GM18861 (cell line): Measurements from ENCODE around the gene IL24.

Experiments
- ATAC-seq: cut with Tn5 transposase; IDR thresholded peaks from one replicate; pipeline ENCODE4 v1.9.1; 2021; ENCODE audit not compliant: unreplicated experiment

IL24 gene

GRCh38 chr1:206878456-206878855 is 18.8 kb upstream of the IL24 start:
- ATAC-seq = no peak

- ATAC-seq = no peak
Measured at GRCh38 chr1:206880314-206880713, 16.9 kb upstream of the IL24 start.

DNA sequence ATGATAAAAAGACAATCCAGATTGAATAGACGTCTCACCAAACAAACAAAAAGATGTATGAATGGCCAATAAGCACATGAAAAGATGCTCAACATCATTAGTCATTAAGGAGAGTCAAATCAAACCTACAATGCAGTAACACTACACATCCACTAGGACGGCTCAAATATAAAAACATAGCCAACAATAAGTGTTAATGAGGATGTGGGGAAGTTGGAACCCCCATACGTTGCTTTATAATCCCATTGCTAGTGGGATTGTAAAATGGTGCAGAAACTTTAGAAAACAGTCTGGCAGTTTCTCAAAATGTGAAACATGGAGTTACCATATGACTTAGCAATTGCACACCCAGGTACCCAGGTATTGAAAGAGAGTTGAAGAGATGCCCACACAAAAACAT is 14.7 kb upstream of the IL24 start:
- ATAC-seq = no peak

DNA sequence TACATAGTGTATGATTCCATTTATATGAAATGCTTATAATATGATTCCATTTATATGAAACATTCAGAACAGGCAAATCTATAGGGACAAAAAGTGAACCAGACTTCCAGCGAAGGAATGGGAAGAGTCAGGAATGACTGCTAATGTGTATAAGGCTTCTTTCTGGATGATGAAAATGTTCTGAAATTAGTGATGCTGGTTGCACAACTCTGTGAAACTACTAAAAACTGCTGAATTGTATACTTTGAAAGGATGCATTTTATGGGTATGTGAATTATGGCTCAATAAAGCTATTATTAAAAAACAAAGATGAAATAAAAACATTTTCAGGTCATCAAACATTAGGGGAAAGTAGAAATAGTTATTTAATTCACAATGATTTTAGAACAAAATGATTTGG is 14.1 kb upstream of the IL24 start:
- ATAC-seq = no peak

- ATAC-seq = no peak
Measured at GRCh38 chr1:206883876-206884275, 13.4 kb upstream of the IL24 start.

DNA sequence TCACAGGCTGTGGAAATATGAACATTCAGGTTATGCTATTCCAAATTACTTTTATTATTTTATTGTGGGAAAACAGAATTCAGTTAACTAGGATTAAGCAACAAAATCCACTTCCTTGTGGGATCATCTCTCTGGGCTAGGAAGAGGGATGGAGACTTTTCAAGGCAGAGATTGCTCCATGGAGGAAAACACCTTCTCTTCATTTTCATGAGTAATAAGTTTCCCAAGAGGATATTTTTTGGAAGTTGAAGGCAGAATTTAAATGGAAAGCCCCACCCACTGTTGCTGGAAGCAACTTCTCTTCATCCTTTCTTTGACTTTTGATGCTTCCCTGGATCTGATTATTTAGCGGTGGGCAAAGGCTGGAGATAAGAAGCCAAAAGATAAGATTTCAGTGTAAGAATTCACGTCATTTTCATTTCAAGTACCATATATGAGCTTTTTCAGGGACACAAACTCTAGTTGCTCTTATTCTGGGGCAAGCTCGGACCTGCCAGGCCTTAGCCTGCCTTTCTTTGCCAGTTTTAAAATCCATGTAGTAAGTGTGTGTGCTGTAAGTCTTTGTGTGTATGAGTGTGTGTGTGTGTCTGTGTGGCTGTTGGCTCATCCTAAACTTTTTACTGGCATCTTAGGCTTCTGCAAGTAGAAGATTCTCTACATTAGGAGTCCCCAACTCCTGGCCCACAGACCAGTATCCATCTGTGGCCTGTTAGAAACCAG is 11.7 kb upstream of the IL24 start:
- ATAC-seq = no peak

DNA sequence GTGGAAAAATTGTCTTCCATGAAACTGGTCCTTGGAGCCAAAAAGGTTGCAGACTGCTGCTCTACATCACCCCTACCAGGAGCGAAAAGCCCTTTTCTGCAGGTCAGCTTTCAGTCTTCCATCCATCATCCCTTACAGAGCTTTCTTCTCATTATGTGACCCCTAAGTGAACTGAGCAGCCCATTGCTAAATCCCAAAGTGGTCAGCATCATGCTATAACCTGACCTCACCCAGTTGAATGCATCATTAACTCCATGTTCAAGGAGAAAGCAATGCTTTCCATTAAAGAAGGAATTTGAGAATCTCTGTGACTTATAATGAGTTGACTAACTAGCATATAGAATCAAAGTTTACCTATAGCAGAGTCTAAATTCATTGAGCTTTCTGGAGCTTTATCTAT is 10.4 kb upstream of the IL24 start:
- ATAC-seq = no peak

- ATAC-seq = no peak
Measured at GRCh38 chr1:206887701-206888100, 9.5 kb upstream of the IL24 start.

DNA sequence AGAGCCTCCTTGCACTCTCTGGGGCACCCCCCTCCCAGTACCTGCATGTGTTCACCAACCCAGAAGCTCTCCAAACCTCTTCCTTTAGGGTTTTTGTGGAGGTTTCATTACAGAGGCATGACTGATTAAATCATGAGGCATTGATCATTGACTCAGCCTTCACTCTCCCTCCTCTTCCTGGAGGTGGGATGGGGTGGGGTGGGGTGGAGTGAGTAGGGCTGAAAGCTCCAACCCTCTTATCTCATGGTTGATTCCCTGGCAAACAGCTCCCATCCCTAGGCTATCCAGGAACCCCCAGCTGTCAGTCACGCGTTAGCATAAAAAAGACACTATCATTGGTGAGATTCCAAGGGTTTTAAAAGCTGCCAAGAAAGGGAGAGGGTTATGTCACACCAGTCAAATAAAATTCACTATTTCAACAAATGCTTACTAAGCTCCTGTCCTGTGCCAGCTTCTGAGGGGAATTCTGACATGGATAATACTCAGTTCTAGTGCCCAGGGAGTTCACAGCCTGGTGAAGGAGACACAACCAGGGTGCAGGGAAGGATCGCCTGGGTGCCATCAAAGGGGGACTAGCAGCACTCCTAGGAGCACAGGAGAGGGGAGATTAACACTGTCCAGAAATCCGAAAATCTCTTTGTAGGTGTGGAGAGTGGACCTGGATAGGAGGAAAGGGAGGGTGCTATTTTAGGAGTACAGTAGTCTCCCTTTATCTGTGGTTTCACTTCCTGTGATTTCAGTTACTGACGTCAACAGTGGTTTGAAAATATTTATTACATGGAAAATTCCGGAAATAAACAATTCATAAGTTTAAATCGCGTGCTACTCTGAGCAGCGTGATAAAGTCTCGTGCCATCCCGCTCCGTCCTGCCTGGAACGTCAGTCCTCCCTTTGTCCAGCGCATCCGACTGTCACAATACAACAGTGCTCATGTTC is 6.8 kb upstream of the IL24 start:
- ATAC-seq = no peak

- ATAC-seq = no peak
Measured at GRCh38 chr1:206891412-206891811, 5.8 kb upstream of the IL24 start.

- ATAC-seq = no peak
Measured at GRCh38 chr1:206892351-206892984, 4.8 kb upstream of the IL24 start.

- no peak for ATAC-seq
Measured at GRCh38 chr1:206893380-206893779, 3.9 kb upstream of the IL24 start.

DNA sequence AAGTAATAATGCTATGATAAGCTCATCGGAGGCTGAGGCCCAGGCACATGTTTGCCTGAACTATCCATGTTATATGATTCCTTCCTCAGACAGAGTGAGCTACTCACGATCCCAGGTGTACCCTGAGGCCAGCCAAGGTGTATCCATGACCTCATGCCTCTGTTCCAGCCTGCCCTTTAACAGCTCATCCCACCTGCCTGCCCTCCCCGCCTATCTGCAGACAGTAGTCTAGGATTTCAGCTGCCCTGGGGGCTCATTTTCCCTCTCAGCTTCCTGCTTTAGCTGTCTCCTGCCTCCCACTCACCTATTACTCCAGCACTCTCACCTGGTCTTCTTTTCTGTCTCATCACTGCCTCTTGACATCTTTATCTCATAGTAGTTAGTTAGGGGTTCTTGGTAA is 1.9 kb upstream of the IL24 start:
- no peak for ATAC-seq

- ATAC-seq = no peak
Measured at GRCh38 chr1:206895837-206896242, 1.4 kb upstream of the IL24 start.

- ATAC-seq = no peak
Measured at GRCh38 chr1:206896261-206896660, 982 bp upstream of the IL24 start.

GRCh38 chr1:206898089-206898914 is 1.1 kb downstream of the IL24 start:
- no peak for ATAC-seq

DNA sequence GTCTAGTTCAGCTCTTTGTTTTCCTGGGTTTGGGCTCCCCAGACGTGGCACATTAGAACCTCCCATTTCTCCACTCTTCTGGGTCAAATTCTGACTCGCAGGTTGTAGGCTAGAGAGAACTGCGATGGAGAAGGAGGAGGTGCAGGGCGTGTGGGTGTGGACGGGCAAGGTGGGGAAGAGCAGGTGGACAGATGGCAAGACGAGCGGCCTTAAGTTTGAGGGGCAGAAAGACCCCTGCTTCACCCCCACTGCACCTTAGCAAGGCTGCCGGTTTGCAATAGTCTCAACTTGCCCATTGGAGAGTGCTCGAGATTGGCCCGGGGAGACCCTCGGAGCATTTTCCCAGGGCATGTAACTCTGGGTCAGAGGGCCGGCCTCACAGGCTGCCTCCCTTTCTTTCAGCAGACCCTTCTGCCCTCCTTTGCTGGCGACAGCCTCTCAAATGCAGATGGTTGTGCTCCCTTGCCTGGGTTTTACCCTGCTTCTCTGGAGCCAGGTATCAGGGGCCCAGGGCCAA is 1.7 kb downstream of the IL24 start:
- no peak for ATAC-seq

GRCh38 chr1:206899717-206900116 is 2.5 kb downstream of the IL24 start:
- no peak for ATAC-seq

DNA sequence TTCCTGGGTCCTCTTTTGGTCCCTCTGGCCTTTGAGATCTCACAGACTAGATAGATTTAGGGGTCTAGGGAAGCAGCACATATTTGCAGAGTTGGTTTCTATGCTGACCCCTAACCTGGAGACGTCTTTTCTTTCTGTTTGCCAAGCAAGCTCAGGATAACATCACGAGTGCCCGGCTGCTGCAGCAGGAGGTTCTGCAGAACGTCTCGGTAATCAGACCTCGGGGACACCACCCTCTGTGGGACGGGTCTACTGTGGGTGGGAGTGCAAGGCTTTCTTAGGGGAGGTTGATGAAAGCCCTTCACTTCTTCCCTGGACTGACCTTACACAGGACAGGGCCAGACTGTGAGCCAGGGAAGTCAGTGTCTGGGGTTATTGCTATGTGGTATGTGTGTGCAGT is 2.9 kb downstream of the IL24 start:
- no peak for ATAC-seq

GRCh38 chr1:206901944-206902343 is 4.7 kb downstream of the IL24 start:
- ATAC-seq = no peak

- ATAC-seq = no peak
Measured at GRCh38 chr1:206902702-206903101, 5.5 kb downstream of the IL24 start.
